NB4 (cell line): ENCODE results near the gene CFAP74.
A peak's percentile ranks its signal among the peaks of the same experiment; 100 is the strongest.

Source experiments
- DNase-seq: peaks from one replicate; pipeline ENCODE4 v3.0.0; 2010; ENCODE audit warnings: low read depth
- H3K4me3 ChIP-seq: one replicate; pipeline ENCODE4 v1.5.1; 2011; ENCODE audit warnings: mild to moderate bottlenecking, low read depth, low read length, moderate library complexity
- MYC ChIP-seq: IDR thresholded peaks from 2 replicates; pipeline ENCODE4 v1.6.1; 2011; ENCODE audit warnings: low read depth, low read length
- POLR2A ChIP-seq: IDR thresholded peaks from 2 replicates; pipeline ENCODE4 v1.6.1; 2011; ENCODE audit warnings: mild to moderate bottlenecking; ENCODE audit not compliant: insufficient read length; ENCODE audit errors: extremely low read depth
- TF ChIP-seq, protein P1 (sequence below): IDR thresholded peaks from one replicate; pipeline ENCODE4 v1.5.1; 2012; ENCODE audit warnings: low read depth, low read length
- TF ChIP-seq, protein P2 (sequence below): IDR thresholded peaks from 2 replicates; pipeline ENCODE4 v1.6.1; 2011; ENCODE audit warnings: low read depth, low read length

CFAP74 gene

DNA sequence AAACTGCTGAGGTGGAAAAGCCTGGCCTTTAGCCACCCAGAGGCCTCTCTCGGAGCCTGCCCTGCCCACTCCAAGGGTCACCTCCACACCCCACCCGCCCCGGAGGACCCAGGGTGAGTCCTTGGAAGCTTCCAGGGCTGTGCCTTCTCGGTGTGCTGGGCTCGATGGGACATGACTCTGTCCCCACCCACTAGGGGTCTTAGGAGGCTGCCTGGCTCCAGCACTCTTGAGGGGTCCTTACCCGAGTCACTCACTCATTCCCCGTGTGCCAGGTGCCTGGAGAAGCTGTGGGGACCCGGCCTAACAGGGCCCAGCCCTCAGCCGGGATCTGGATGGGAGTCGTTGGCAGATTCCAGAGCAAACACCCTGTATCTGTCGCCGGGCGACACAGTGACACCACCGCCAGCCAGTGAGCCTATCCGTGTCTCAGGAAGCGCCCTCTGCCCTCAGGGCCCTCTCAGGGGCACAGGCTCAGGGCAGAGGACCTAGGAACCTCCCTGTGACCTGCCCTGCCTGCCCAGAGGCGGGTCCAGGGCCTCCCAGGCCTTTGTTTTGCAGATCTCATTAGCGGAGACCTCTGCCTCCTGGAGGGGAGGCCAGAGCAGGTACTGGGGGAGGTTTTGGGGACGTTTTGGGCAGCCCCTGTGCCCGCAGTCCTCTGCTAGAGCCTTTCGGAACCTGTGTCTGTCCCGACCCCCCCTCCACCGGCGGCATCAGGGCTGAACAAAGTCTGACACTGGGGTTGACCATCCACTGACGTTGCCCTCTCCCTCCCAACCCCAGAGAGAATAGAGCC, 43.6 kb upstream of the CFAP74 start:
- TF ChIP-seq POLR2A = no peak
- no peak for TF ChIP-seq MYC
- TF ChIP-seq, protein P1, sequence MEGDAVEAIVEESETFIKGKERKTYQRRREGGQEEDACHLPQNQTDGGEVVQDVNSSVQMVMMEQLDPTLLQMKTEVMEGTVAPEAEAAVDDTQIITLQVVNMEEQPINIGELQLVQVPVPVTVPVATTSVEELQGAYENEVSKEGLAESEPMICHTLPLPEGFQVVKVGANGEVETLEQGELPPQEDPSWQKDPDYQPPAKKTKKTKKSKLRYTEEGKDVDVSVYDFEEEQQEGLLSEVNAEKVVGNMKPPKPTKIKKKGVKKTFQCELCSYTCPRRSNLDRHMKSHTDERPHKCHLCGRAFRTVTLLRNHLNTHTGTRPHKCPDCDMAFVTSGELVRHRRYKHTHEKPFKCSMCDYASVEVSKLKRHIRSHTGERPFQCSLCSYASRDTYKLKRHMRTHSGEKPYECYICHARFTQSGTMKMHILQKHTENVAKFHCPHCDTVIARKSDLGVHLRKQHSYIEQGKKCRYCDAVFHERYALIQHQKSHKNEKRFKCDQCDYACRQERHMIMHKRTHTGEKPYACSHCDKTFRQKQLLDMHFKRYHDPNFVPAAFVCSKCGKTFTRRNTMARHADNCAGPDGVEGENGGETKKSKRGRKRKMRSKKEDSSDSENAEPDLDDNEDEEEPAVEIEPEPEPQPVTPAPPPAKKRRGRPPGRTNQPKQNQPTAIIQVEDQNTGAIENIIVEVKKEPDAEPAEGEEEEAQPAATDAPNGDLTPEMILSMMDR = no peak
- TF ChIP-seq, protein P2, sequence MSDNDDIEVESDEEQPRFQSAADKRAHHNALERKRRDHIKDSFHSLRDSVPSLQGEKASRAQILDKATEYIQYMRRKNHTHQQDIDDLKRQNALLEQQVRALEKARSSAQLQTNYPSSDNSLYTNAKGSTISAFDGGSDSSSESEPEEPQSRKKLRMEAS = no peak
- no peak for DNase-seq
- no peak overlapping the region for H3K4me3 ChIP-seq

DNA sequence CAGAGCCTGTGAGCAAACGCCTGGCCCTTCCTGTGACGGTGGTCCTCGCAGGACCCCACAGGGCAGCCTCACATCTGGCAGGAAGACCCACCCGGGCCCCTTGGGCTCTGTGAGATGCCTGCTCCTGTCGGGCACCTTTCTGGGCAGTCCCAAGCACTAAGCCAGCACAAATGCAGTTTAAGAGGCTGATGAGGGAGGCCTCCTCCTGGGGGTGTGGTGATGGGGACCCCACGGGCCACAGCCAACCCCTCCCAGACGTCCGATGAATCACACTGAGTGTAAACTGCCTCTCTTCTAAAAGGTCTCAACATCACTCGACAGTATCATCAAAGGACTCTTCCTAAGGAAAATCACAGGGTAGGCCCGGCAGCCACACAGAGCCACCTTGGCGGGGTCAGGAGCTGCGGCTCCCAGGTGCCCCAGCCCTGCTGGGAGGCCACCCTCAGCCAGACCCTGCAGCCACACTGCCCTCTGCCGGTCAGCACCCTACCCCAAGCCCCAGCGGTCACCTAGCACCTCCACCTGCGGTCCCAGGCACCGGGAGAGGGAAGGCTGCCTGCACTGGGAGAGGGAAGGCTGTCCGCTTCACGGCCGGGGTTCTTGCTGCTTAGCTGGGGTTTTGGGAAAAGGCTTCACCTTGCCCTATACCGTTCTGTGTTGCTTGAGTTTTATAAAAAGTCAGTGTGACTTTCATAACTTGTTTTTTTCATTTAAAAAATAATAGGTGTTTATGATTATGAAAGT, 42.8 kb upstream of the CFAP74 start:
- no peak overlapping the region for H3K4me3 ChIP-seq
- TF ChIP-seq, protein P2 = no peak
- no peak for TF ChIP-seq POLR2A
- TF ChIP-seq, protein P1 = peak; percentile 82
- DNase-seq = peak; percentile 57

DNA sequence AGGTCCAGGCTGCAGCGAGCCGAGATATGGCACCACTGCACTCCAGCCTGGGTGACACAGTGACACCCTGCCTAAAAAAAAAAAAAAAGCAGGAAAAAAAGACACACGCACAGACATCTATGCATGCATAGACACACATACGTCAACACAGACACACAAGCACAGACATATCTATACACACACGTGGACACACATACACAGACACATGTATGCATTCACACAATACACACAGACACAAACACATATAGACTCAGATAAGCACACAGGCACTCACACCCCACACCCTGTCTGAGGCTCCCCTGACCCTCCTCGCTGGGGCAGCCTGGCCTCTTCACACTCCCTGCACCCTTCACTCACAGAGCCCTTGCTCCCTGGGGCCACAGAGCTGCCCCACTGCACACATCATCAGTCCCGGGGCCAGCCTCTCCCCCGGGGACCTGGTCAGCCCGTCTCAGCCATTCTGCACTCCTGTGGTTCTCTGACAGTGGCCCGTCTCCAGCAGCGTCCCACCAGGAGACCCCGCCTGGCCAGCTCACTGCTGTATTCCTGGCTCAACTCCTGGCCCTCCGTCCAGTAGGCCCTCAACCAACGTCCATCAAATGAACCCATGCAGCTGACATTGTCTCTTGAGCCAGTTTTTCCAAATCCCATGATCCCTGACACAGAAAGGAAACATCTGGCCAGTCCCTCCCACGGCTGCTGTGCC, 42.0 kb upstream of the CFAP74 start:
- TF ChIP-seq POLR2A (no peak), MYC (no peak)
- TF ChIP-seq, protein P1 = no peak
- TF ChIP-seq, protein P2 = no peak
- no peak for DNase-seq
- H3K4me3 ChIP-seq = no peak overlapping the region

DNA sequence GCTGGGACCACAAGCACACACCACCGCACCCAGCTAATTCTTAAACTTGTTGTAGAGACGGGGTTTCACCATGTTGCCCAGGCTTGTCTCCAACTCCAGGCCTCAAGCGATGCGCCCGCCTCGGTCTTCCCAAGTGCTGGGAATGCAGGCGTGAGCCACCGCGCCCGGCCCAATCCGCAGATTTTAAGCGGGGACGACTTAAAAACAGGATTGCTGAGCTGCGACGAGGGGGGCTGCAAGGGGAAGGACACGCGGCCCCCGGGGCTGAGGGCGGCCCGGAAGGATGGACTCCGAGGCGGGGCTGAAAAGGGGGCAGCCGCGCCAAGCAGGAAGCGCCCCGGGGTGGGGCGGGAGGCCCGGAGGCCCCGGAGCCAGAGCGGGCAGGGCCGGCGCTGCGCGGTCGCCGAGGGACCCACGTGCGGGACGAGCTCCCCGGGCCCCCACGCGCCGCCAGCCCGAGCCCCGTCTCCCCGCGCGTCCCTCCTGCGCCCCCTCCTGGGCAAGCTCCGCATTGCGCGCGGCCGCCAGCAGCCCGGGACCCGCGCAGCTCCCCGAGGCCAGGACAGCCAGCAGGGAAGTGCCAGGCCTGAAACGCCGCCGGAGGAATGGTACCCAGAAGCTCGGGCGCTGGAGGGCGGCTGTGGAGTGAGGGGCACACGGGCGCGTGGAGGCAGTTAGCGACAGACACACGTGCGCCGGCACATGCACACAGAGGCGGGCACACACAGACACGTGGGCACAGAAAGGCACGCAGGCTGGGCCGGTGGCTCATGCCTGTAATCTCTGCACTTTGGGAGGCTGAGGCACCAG, 41.1 kb upstream of the CFAP74 start:
- DNase-seq = peak; percentile 75
- no peak overlapping the region for H3K4me3 ChIP-seq
- TF ChIP-seq MYC (peak; percentile 90), POLR2A (no peak)
- TF ChIP-seq, protein P2 = peak; percentile 79
- TF ChIP-seq, protein P1 = peak; percentile 41

DNA sequence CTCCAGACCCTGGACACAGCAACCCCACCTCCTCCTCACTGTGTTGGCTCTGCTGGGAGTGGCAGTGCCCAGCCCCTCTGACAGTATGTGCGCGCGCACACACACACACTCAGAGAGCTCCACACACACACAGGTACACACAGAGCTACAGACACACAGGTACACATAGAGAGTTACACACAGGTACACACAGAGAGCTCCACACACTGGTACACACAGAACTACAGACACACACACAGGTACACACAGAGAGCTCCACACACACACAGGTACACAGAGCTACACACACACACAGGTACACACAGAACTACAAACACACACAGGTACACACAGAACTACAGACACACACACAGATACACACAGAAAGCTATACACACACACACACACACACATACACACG, 40.3 kb upstream of the CFAP74 start:
- H3K4me3 ChIP-seq = no peak overlapping the region
- no peak for DNase-seq
- TF ChIP-seq, protein P1 = no peak
